UCSD-AML1 (cell line): ENCODE data around the gene OPCML.

ENCODE experiments used
- DNase-seq: peaks from one replicate; lab custom pipeline; 2025; ENCODE audit not compliant: unreplicated experiment; lab: John Stamatoyannopoulos, UW

Gene OPCML

GRCh38 chr11:132994966-132995365, 537.3 kb downstream of the OPCML start:
- DNase-seq = no peak

GRCh38 chr11:132993991-132994502, 538.3 kb downstream of the OPCML start:
- DNase-seq = no peak

- no peak for DNase-seq
Measured at GRCh38 chr11:132992838-132993631, 539.3 kb downstream of the OPCML start.

GRCh38 chr11:132988411-132988810, 543.9 kb downstream of the OPCML start:
- no peak for DNase-seq

GRCh38 chr11:132987936-132988335, 544.4 kb downstream of the OPCML start:
- DNase-seq = no peak

GRCh38 chr11:132983641-132983978, 548.7 kb downstream of the OPCML start:
- no peak for DNase-seq

- no peak for DNase-seq
Measured at GRCh38 chr11:132982772-132983640, 549.3 kb downstream of the OPCML start.

GRCh38 chr11:132981131-132981956, 551.0 kb downstream of the OPCML start:
- no peak for DNase-seq

- DNase-seq = no peak
Measured at GRCh38 chr11:132980670-132981069, 551.6 kb downstream of the OPCML start.

GRCh38 chr11:132977746-132978145, 554.6 kb downstream of the OPCML start:
- DNase-seq = no peak

- no peak for DNase-seq
Measured at GRCh38 chr11:132977241-132977640, 555.1 kb downstream of the OPCML start.

GRCh38 chr11:132976115-132976514, 556.2 kb downstream of the OPCML start:
- no peak for DNase-seq

GRCh38 chr11:132973686-132974085, 558.6 kb downstream of the OPCML start:
- no peak for DNase-seq

- no peak for DNase-seq
Measured at GRCh38 chr11:132972565-132972964, 559.7 kb downstream of the OPCML start.

GRCh38 chr11:132971351-132971750, 561.0 kb downstream of the OPCML start:
- DNase-seq = no peak

GRCh38 chr11:132969892-132970291, 562.4 kb downstream of the OPCML start:
- no peak for DNase-seq

GRCh38 chr11:132962041-132962440, 570.3 kb downstream of the OPCML start:
- DNase-seq = no peak

- no peak for DNase-seq
Measured at GRCh38 chr11:132961453-132961852, 570.8 kb downstream of the OPCML start.

- no peak for DNase-seq
Measured at GRCh38 chr11:132960273-132961078, 571.8 kb downstream of the OPCML start.

- no peak for DNase-seq
Measured at GRCh38 chr11:132959693-132960092, 572.6 kb downstream of the OPCML start.
